GM03348 (cell line): ENCODE measurements around the gene PIP4P1.
"Not testable (repeated sequence)": the region's sequence is repeated elsewhere in the genome, so short reads cannot be mapped to it uniquely, and the experiment has no call there.

ENCODE experiments used
- DNase-seq: peaks from one replicate; pipeline ENCODE4 v3.0.0; 2012; ENCODE audit warnings: low spot score

Gene PIP4P1

GRCh38 chr14:20476776-20477175, 15.5 kb upstream of the PIP4P1 start:
- no peak for DNase-seq

- DNase-seq, result no peak
Measured at GRCh38 chr14:20472536-20473169, 11.4 kb upstream of the PIP4P1 start.

GRCh38 chr14:20470603-20470901, 9.3 kb upstream of the PIP4P1 start:
- peak; percentile 14 for DNase-seq

GRCh38 chr14:20469890-20470602, 8.8 kb upstream of the PIP4P1 start:
- peak; percentile 74 for DNase-seq

GRCh38 chr14:20469242-20469889, 8.1 kb upstream of the PIP4P1 start, which contains the start of gene PNP:
PNP (plus strand) TSS chr14:20469406; CDS start chr14:20469525, 119 bp downstream.
- peak; percentile 96 for DNase-seq

GRCh38 chr14:20468764-20469241, 7.6 kb upstream of the PIP4P1 start:
- peak; percentile 12 for DNase-seq

GRCh38 chr14:20460458-20461224, 593 bp downstream of the PIP4P1 start:
- DNase-seq, result no peak

- no peak for DNase-seq
Measured at GRCh38 chr14:20458031-20458789, 3.0 kb downstream of the PIP4P1 start.

GRCh38 chr14:20456971-20457370, 4.3 kb downstream of the PIP4P1 start:
- DNase-seq, result no peak

GRCh38 chr14:20455355-20456300, 5.6 kb downstream of the PIP4P1 start:
- DNase-seq, result peak; percentile 72

- DNase-seq, result peak; percentile 98
Measured at GRCh38 chr14:20454516-20455354, 6.5 kb downstream of the PIP4P1 start, which contains the start of the genes APEX1 and OSGEP. APEX1 (plus strand) TSS chr14:20455226; CDS start chr14:20455646, 420 bp downstream. OSGEP (minus strand) TSS chr14:20454812; CDS start chr14:20454683, 129 bp downstream.

- not testable (repeated sequence) for DNase-seq
Measured at GRCh38 chr14:20452831-20453230, 8.4 kb downstream of the PIP4P1 start.

GRCh38 chr14:20446889-20447288, 14.3 kb downstream of the PIP4P1 start:
- DNase-seq, result no peak

- DNase-seq, result not testable (repeated sequence)
Measured at GRCh38 chr14:20443650-20444049, 17.6 kb downstream of the PIP4P1 start.

- no peak for DNase-seq
Measured at GRCh38 chr14:20441461-20441860, 19.8 kb downstream of the PIP4P1 start.

- no peak for DNase-seq
Measured at GRCh38 chr14:20440882-20441281, 20.4 kb downstream of the PIP4P1 start.

- DNase-seq, result no peak
Measured at GRCh38 chr14:20440465-20440864, 20.8 kb downstream of the PIP4P1 start.

- no peak for DNase-seq
Measured at GRCh38 chr14:20438664-20439063, 22.6 kb downstream of the PIP4P1 start.

GRCh38 chr14:20436363-20436755, 24.9 kb downstream of the PIP4P1 start:
- DNase-seq, result peak; percentile 47
